ENCODE data around the gene GOLGB1.
A peak's percentile ranks its signal among the peaks of the same experiment; 100 is the strongest.

Gene GOLGB1

GRCh38 chr3:121681792-121682191 is 67.7 kb downstream of the GOLGB1 start:
- no peak for DNase-seq (ENCODE audit: low read depth)

DNA sequence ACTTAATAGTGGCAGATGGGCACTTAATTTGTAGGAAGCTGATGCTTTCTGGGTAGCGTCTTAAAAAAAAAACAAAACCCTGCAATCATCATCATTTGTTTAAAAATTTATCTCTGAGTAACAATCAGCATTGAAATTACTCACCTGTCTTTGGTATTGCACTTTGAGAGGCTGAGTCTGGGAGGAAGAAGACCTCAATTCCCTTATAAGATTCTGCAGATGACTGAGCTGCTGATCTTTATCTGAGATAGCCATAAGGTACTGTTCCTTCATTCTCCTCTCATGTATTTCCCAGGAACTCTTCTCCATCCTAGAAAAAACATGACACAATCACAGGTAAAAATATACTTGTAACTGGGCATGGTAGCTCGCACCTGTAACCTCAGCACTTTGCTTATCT is 72.4 kb downstream of the GOLGB1 start:
- no peak for DNase-seq (ENCODE audit: low read depth)

DNA sequence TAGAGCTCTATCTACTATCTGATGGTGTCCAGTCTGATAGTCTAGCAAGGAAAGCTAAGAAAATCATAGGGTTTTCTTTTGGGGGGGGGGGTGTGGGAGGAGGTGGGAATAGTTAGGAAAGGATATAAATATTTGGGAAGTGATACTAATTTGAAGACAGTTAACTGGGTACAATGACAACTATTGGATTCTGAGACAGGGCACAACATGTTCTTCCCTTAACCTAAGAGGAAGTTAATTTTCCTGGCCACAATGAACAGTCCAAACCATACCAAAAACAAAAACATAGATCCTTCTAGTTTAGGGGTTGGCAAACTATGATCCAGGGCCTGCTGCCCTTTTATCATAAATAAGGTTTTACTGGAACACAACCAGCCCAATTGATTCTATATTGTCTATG is 78.9 kb downstream of the GOLGB1 start:
- no peak for DNase-seq (ENCODE audit: low read depth)

DNA sequence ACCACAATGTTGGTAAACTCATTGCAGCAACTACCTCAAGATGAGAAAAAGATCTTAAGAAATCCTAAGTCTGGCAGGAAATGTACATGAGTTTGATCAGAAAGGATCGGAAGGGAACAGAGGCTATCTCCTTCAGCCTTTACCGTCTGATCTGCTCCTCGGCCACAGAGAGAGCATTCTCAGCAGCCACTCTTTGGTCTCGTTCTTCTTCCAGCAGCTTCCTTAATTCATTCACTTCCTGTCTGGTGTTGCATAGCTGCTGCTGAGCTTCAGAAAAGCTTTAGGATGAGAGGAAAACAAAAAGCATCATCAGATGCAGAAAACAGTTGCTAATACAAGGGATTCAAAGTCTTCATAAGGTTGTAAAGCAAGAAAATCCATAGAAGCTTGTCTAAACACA is 82.2 kb downstream of the GOLGB1 start:
- DNase-seq (ENCODE audit: low read depth) = no peak

- DNase-seq (ENCODE audit: low read depth) = no peak
These were observed 84.1 kb downstream of the GOLGB1 start for GRCh38 chr3:121665488-121665887.

DNA sequence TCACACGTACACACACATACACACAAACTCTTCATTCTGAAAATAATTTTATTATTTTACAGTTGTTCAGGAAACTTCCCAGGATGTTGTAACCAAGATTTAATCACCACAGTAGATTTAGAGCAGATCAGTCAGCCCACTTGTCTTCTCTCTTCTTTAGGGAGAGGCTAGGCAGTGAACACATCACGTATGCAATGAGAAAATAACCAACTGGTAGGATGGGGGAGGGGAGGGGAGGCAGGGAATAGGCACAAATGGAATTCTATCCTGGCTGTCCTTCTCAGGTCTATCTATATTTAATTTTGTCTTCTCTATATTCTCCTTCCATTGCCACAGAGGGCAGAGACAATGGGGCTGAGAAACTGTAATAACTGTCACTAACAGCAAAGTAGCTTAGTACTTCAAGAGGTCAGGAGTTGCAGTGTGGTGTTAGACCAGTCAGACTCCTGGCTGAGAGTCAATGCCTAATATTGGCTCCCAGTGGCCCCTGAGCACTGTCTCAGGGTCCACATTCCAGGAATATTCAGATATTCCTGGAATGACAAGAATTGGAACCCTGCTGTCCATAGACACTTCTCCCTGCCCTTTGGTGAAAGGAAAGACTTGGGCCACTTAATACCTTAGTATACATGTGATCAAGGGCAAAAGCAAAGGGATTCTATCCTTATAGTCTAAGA is 86.2 kb downstream of the GOLGB1 start:
- no peak for DNase-seq (ENCODE audit: low read depth)

- DNase-seq (ENCODE audit: low read depth) = no peak
These were observed 86.8 kb downstream of the GOLGB1 start for GRCh38 chr3:121662742-121663141.

DNA sequence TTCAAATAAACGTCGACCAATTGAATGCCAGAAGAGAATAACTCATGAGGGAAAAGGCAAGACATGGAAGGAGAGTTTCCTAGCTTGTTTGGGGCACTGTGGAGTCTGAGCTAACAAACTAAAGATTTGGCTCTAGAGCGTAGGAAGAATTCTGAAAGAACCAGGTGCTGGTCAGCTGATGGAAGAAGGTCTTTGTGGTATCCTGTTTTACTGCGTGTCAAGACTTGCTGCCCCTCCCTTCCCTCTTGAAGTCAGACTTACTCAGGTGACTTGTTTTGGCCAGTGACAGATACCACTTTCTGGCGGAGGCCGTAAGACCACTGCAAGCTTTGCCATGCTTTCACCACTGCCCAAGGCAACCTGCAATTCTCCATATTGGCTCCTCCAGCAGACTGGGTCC is 88.2 kb downstream of the GOLGB1 start:
- DNase-seq (ENCODE audit: low read depth) = no peak

- peak; percentile 58 for DNase-seq (ENCODE audit: low read depth)
These were observed 89.0 kb downstream of the GOLGB1 start, which contains the start of gene HCLS1 for GRCh38 chr3:121660356-121661171. HCLS1 (minus strand) TSS chr3:121660903; CDS start chr3:121658347, 2,556 bp downstream.

- DNase-seq (ENCODE audit: low read depth) = no peak
These were observed 90.0 kb downstream of the GOLGB1 start for GRCh38 chr3:121659586-121659985.

DNA sequence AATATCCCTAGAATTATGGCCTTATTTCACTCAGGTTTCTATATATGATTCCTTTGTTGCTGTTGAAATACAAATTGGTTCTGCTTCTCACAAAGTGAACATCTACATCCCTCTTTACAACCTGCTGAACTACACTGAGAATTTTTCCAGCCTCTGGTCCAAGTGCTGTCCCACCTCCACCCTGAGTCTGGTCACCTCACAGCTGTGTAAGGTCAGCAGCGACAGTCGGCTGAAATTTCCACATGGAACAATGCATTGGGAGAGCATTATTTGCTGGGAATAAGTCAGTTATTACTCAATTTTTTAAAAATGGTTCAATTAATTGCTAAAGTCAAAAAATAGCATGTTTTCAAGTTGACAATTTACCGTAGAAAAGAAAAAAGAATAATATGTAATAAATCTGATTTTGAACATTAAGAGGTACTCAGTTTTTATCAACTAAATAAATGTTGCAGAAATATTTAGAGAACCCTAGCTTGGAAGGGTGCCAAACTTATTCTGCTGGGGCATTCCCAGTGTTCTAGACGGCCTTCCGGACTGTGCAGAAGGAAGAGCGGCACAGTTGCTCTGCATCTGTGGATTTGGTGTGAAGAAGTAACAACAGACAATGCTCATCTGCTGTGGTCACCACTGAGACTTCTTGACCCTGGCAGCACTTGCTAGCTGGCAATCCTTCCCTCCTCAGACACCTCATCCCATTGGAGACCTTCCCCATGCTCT is 90.7 kb downstream of the GOLGB1 start:
- no peak for DNase-seq (ENCODE audit: low read depth)

- no peak for DNase-seq (ENCODE audit: low read depth)
These were observed 94.8 kb downstream of the GOLGB1 start for GRCh38 chr3:121654493-121655385.

DNA sequence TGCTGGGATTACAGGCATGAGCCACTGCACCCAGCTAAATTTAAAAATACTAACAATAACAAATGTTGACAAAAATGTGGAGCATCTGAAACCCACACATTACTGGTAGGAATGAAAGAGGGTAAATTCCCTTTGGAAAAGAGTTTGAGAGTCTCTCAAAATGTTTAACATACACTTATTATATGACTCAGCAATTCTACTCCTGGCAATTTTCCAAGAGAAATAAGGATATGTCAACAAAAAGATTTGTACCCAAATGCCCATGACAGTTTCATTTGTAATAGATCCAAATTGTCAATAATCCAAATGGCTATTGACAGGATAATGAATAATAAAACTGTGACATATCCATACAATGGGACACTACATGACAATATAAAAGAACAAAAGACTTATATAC is 97.9 kb downstream of the GOLGB1 start:
- DNase-seq (ENCODE audit: low read depth) = no peak

- no peak for DNase-seq (ENCODE audit: low read depth)
These were observed 99.9 kb downstream of the GOLGB1 start for GRCh38 chr3:121649645-121650044.

- no peak for DNase-seq (ENCODE audit: low read depth)
These were observed 101.2 kb downstream of the GOLGB1 start for GRCh38 chr3:121648219-121648958.

DNA sequence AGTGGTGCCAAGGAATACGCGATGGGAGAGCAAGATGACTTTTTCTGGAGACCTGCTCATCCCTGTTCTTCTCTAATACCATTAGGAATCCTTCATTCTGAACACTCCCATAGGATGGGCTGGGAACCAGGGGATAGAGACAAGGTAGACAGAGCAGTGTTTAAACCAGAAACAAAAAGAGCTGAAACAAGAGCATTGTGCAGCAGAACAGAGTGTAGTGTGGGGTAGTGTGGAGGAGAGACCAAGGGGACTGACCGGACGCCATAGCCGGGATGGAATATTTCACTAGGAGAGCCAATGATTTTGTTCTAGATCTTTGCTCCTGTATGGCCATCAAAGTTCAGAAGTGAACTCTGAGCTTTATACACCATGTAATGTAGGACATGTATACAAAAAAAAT is 104.5 kb downstream of the GOLGB1 start:
- no peak for DNase-seq (ENCODE audit: low read depth)

GRCh38 chr3:121642601-121643314 is 106.8 kb downstream of the GOLGB1 start:
- no peak for DNase-seq (ENCODE audit: low read depth)

DNA sequence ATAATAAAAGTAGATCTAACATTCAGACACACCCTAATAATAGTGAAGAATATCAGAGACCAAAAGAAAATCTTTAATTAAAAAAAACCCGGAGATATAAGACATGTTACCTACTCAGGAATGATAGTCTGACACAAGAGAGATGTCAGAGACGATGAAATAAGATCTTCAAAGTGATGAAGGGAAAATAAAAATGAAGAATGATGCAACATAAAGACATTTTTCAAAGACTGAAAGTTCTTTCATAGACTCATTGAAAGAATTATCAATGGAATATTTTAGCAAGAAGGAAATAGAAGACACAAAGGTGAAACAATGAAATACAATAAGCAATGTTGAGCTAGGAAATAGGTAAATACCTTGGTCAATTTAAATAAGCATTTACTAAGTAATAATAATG is 108.4 kb downstream of the GOLGB1 start:
- no peak for DNase-seq (ENCODE audit: low read depth)

DNA sequence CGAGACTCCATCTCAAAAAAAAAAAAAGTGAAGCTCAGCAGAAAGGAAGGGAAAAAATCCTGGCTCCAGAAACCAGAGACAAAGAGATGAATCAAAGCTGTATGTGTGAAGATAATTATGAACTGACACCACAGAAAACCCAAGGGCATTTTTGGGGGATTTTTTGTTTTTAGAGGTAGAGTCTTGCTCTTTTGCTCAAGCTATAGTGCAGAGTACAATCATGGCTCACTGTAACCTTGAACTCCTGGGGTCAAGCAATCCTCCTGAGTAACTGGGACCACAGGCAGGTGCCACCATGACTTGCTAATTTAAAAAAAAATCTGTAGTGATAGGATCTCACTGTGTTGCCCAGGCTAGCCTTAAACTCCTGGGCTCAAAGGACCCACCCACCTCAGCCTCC is 111.6 kb downstream of the GOLGB1 start:
- no peak for DNase-seq (ENCODE audit: low read depth)

DNA sequence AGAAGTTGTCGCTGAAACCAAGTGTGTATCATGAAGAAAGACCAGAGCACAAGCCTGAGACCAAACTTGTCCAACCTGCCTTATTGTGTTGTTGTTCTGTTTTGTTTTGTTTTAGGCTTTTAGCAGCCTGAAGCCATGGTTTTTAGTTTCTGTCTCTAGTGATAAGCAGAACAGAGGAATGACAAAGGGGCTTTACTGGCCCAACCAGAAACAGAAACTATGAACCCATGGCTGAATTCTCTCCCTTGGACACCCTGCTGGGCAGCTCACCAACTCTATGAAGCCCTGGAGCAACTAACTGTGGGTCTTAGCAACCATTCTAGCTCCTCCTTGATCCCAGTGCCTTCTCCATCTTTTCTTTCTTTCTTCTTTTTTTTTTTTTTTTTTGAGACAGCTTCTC is 119.2 kb downstream of the GOLGB1 start:
- DNase-seq (ENCODE audit: low read depth) = no peak

GRCh38 chr3:121629601-121630000 is 119.9 kb downstream of the GOLGB1 start:
- DNase-seq (ENCODE audit: low read depth) = no peak

Measured in stimulated activated CD4-positive, alpha-beta T cell treated with anti-CD3 and anti-CD28 coated beads, Interleukin-2, amount 100 ng/mL, for 4 hours (primary cell).